Measurements from ENCODE around the gene KCNIP3.
"Not testable (repeated sequence)": the region's sequence is repeated elsewhere in the genome, so short reads cannot be mapped to it uniquely, and the experiment has no call there.

The KCNIP3 gene

DNA sequence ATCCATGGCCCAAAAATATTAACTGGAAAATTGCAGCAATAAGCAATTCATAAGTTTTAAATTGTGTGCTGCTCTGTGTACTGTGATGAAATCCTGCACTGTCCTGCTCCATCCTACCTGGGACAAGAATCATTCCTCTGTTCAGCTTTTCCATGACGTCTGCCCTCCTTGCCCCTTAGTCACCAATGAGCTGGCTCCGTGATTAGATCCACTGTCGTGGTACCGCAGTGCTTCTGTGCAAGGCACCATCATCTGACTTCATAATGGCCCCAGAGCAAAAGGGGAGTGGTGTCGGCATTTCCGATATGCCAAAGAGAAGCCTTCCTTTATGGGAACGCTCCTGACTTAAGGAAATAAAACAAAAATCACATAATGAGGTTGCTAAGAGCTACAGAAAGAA is 101.9 kb downstream of the KCNIP3 start:
- H4K20me1 ChIP-seq (ENCODE audit: insufficient read depth), result no peaks in the 10 kb centered on the region
- no peak for TF ChIP-seq CTCF (conservative IDR thresholded peaks at IDR 0.05; ENCODE audit: low read depth, low read length)
- no peak overlapping the region for H3K9ac ChIP-seq
- H3K27me3 ChIP-seq (ENCODE audit: insufficient read depth, low read depth), result no peaks in the 10 kb centered on the region
- no peak overlapping the region for H2AFZ ChIP-seq (ENCODE audit: low read depth)
- no peak overlapping the region for H3K4me3 ChIP-seq (IDR thresholded peaks at IDR 0.05; ENCODE audit: insufficient read depth, low read depth, low read length)
- peaks cover 12% of the 10 kb centered on the region for H3K79me2 ChIP-seq (ENCODE audit: insufficient read depth, low read depth)
- H3K4me1 ChIP-seq (ENCODE audit: low read depth, poor library complexity, severe bottlenecking), result peaks cover 6% of the 10 kb centered on the region
- H3K36me3 ChIP-seq (ENCODE audit: insufficient read depth), result no peaks in the 10 kb centered on the region
- H3K27ac ChIP-seq, result no peak overlapping the region
- H3K4me2 ChIP-seq, result no peak overlapping the region

DNA sequence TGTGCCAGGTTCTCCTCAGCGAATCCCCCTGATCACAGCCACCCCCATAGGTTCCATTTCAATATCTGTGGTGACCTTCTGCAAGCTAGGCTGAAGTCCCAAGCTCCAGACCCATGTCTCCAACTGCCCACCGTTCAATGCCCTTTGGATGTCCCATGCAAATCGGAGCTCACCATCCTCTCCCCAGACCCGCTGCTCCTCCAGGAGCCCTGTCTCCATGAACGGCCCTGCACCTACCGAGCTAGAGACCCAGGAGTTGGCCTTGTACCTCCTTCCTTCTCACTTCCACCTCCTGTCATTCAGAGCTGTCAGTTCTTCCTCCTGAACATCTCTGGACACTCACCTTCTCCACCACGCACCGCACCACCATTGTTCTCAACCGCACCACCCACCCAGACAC is 104.3 kb downstream of the KCNIP3 start:
- H3K27ac ChIP-seq, result no peak overlapping the region
- H3K4me2 ChIP-seq, result peak overlapping the region; percentile 58
- no peaks in the 10 kb centered on the region for H3K27me3 ChIP-seq (ENCODE audit: insufficient read depth, low read depth)
- H3K79me2 ChIP-seq (ENCODE audit: insufficient read depth, low read depth), result peaks cover 18% of the 10 kb centered on the region
- peak overlapping the region; percentile 92; the same call in 1 of the 2 replicates for H3K9ac ChIP-seq
- TF ChIP-seq CTCF (conservative IDR thresholded peaks at IDR 0.05; ENCODE audit: low read depth, low read length), result no peak
- H3K4me3 ChIP-seq (IDR thresholded peaks at IDR 0.05; ENCODE audit: insufficient read depth, low read depth, low read length), result no peak overlapping the region
- H2AFZ ChIP-seq (ENCODE audit: low read depth), result peak overlapping the region; percentile 93; the same call in 1 of the 2 replicates
- H3K4me1 ChIP-seq (ENCODE audit: low read depth, poor library complexity, severe bottlenecking), result peaks cover 6% of the 10 kb centered on the region
- no peaks in the 10 kb centered on the region for H3K36me3 ChIP-seq (ENCODE audit: insufficient read depth)
- H4K20me1 ChIP-seq (ENCODE audit: insufficient read depth), result no peaks in the 10 kb centered on the region

- H3K4me3 ChIP-seq (IDR thresholded peaks at IDR 0.05; ENCODE audit: insufficient read depth, low read depth, low read length); H4K20me1 ChIP-seq (ENCODE audit: insufficient read depth); H3K36me3 ChIP-seq (ENCODE audit: insufficient read depth); H3K4me1 ChIP-seq (ENCODE audit: low read depth, poor library complexity, severe bottlenecking); H3K27me3 ChIP-seq (ENCODE audit: insufficient read depth, low read depth): not testable (repeated sequence)
- Histone ChIP-seq H2AFZ (ENCODE audit: low read depth) (peak overlapping the region; percentile 93), H3K4me2 (peak overlapping the region; percentile 58), H3K27ac (peak overlapping the region; percentile 71; the same call in 1 of the 2 replicates), H3K9ac (peak overlapping the region; percentile 92), H3K79me2 (ENCODE audit: insufficient read depth, low read depth) (peaks cover 18% of the 10 kb centered on the region)
Observed at GRCh38 chr2:95402004-95402369, 104.8 kb downstream of the KCNIP3 start.

GRCh38 chr2:95402370-95403203 is 105.4 kb downstream of the KCNIP3 start, which contains the start of gene FAHD2A:
Gene FAHD2A, plus strand, starts transcription at chr2:95402708. Its CDS starts 2,851 bp downstream, at chr2:95405559.
- peak within 1 kb of the TSS; percentile 64 for H3K4me3 ChIP-seq (IDR thresholded peaks at IDR 0.05; ENCODE audit: insufficient read depth, low read depth, low read length)

More at GRCh38 chr2:95402370-95403203, 105.4 kb downstream of the KCNIP3 start, which contains the start of gene FAHD2A:
- Histone ChIP-seq H3K27ac (peak within 1 kb of the TSS; percentile 71), H3K79me2 (ENCODE audit: insufficient read depth, low read depth) (peaks cover 18% of the 10 kb centered on the region), H3K4me1 (ENCODE audit: low read depth, poor library complexity, severe bottlenecking) (peaks cover 6% of the 10 kb centered on the region), H3K36me3 (ENCODE audit: insufficient read depth) (no peaks in the 10 kb centered on the region), H3K27me3 (ENCODE audit: insufficient read depth, low read depth) (no peaks in the 10 kb centered on the region), H3K9ac (peak within 1 kb of the TSS; percentile 92), H3K4me2 (peak within 1 kb of the TSS; percentile 59), H4K20me1 (ENCODE audit: insufficient read depth) (no peaks in the 10 kb centered on the region), H2AFZ (ENCODE audit: low read depth) (peak within 1 kb of the TSS; percentile 93)
- TF ChIP-seq CTCF (conservative IDR thresholded peaks at IDR 0.05; ENCODE audit: low read depth, low read length), result no peak
